Activated CD8-positive, alpha-beta memory T cell treated with anti-CD3 and anti-CD28 coated beads for 1 hour (primary cell): ENCODE measurements around the gene GPER1.
"Not testable (repeated sequence)": the region's sequence is repeated elsewhere in the genome, so short reads cannot be mapped to it uniquely, and the experiment has no call there.

ENCODE experiments used
- DNase-seq, 2 donors: peaks; one replicate each; pipeline ENCODE4 v3.0.0-alpha.2; 2020; ENCODE audit warnings: low read depth in 1 of 2; ENCODE audit errors: extremely low read depth in 1 of 2

Gene GPER1

DNA sequence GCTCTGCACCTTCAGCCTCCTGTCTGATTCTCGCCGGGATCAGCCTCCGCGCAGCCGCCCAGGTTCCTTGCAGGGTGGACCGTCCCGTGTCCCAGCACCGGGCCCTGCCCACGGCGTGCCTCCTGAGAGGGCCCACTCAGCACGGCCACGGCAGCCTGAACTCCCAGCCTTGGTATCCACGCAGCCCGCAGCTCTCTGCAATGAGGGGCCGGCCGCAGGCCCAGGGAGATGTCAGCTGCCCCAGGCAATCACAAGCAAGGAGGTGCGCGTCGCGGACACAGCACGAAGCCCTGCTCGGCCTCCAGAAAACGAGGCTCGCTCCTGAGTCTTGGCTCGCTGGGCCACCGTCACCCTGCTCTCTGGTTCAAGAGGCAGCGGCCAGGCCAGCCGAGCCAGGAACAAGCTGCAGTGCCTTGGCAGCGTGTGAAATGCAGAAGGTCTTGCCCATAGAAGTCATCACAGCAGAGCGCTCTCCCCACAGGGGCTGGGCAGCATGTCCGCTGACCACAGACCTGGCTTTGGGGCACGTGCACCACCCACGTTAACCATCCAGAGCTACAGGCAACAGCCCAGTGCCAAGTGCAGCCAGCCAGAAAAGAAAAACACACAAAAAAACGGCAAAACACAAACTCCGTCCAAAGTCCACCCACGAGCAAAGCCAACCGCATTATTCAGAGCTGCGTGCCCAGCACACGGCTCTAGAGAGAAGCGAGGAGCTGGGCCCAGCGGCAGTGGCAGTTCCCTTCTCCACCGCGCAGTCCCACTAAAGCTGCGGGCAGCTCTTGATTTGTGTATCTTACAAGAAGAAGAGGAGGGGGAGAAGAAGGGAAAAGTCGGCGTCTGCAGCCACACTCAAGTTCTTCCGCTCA is 13.9 kb downstream of the GPER1 start:
- DNase-seq = no peak

DNA sequence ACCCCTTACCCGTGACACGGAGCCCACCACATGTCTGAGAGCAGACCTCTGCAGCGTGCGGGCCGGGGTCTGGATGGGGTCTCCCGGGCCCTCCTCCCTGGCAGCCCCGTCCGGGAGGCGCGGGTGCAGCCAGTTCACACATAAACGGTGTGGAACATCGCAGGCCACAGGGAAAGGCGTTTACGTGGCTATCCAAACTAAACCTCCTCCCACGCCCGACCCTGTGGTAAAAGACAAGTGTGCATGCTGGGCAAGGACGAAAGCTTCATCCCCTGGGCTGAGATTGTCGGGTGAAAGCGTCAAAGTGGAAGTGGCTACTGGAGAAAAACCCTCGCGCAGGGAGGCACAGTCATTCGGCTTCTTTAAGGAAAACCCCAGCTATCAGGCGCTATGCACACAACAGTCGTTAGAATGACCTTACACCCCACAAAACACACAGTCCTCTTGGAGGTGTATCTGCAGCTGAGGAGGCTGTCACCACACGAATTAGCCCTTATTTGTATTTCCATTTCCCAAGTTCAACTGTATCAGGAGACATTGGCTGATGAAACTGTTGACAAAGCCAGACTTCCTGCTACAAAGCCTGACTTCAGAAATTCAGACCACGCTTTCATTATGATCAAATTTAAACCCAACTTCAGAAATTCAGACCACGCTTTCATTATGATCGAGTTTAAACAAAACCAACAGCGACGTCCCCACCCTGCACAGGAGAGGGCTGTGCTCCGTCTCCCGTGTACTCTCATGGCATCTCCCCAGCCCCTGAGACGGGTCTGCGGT is 15.3 kb downstream of the GPER1 start:
- no peak for DNase-seq

DNA sequence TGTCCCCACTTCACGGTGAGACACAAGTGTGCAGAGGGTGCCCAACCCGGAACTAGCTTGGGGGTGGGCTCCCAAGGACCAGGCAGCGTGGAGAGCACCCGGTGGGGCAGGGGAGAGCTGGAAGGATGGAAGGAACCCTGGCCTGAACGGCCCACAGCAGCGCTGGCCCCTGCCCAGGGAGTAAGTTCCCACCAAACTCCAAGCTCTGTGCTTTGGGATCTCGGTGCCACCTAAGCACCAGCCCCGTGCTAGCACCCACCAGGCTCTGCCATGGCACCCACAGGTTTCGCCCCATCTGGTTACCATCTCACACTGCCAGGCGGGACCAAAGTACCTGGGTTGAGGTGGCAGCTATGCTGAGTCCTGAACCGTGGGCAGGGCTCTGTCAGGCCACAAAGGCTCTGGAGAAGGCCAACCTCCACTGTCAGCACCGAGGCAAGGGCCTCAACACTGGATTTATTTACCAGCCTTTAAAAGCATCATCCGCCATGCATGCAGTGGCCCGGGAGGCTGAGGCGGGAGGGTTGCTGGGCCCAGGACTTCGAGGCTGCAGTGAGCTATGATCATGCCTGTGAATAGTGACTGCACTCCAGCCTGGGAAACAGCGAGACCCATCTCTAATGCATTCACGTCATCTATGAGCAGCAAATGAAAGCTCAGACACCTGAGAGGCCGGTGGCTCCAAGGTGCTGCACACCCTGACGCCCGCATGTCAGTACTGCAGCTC is 16.0 kb downstream of the GPER1 start:
- DNase-seq = no peak

DNA sequence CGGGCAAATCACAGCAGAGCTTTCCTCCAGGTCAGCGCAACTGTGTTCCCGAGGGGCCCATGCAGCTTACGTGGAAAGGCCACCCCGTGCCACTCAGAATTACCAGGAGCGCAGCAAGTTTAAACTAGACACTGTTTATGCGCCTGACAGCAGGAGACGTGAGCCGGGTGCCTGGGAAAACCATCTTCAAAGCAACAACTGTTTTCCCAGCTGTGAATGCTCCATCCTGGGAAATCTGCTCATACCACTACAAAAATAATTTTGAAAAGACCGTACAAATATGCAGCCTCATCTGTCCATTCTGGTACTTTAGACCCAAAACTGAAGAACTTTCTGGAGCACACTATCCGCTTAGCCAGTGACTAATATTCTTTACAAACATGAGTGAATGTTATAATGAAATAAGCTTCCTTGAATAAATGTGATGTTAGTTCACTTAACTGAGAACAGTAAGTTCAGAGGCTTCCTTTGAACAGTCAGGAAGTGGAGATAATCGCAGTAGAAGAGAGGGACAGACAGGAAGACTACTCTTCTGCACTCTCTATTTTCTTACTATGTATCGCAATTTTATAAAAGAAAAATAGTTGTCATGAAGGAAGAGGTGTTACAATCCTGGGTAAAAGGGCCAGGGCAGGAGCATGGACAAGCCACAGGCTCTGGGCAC is 16.7 kb downstream of the GPER1 start:
- DNase-seq = no peak

DNA sequence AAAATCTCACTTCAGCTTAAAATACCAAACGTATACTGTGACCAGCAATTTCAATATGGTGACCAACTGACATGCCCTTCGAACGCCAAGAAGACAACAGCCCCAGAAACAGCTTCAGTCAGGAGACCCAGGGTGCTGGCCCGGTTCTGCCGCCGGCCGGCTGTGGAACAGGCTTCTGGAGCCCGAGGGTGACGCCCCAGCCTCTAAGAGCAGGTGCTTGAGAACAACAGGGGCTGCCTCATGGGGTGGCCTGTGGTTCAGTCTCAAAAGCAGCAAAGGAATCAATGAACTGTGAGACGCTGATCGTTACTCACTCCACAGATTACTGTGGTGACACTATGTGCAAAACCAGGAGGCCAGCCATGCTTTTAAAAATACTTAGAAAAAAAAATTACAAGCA is 17.3 kb downstream of the GPER1 start:
- DNase-seq = no peak

DNA sequence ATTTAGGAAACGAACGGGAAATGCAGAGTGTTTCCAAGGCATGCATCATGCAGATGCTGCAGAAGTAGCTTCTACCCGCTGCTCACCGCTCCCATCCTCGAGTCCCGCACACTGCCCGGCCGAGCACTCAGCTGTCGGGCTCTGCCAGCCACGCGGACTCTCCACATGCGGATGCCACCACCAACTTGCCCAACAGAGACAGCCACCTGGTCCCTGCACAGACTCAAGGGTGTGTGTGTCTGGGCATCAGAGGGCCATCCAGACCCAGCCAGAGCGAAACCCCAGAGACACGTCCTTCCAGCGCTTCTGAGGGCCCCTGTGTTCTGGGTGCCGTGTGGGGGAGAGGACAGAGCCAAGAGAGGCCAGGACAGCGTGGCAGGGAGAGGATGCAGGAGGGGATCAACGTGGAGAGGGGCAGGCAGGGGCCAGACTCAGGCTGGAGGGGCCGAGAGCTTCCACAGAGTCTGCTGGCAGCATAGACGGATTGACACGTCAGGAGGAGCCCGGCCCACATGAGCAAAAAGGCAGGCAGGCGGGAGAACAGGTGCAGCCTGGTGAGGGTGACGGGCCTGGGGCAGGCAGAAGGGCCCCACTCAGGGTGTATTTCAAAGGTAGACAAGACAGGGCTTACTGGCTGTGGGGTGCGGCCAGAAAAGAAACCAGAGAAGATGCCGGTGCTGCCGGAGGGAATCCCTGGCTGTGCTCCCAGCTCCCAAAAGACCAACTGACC is 18.3 kb downstream of the GPER1 start:
- no peak for DNase-seq

DNA sequence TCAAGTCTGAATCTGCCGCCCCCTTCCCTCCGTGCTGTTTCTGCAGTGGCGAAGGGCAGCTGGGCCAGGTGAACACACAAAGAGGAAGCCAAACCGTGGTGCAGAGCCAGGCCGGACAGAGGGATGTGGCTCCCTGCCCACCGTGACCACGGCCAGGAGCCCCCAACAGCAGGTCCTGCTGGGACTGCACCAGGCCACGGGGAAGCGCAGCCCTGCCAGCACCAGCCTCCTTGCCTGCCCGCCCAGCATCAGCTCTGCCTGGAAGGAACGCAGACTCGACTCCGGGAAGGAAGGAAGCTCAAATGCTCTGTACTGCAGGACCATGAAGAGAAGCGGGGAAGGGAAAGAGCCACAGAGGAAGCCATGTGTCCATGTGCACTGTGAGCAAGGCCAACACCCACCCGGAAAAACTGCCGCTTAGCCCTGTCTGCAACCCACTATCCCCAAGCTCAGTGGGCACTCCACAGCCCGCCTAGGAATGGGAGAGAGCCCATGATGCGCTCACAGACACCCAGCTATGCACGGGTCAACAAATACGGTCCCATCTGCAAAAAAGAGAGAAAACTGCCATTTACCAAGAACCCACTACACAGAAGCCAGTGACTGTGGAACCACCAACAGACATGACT is 19.0 kb downstream of the GPER1 start:
- no peak for DNase-seq

DNA sequence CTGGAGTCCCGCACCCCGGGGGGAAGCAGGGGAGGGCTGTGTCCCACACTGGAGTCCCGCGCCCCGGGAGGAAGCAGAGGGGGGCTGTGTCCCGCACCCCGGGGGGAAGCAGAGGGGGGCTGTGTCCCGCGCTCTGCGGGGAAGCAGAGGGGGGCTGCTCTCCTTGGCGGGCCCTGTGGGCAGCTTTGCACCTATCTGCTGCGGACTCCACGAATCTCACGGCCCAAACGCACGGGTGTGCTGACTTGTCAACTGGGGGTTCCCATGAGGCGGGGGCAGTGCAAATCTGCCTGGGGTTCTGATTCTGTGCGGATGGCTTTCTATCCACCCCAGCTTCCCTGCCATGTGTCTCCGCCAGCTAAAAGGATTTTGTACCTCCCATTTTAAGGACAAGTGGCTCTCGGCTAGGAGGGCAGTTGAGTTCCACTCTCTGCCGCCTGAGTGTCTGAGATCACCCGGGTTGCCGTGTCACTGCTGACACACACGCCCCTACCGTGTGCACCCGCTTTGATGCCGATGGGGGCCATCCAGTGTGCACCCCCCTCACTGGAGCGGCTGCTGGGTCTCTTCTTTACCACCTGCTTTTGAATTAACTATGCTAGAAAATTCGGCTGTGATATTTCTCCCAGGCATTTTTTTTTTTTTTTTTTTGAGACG is 20.5 kb downstream of the GPER1 start:
- DNase-seq = no peak

DNA sequence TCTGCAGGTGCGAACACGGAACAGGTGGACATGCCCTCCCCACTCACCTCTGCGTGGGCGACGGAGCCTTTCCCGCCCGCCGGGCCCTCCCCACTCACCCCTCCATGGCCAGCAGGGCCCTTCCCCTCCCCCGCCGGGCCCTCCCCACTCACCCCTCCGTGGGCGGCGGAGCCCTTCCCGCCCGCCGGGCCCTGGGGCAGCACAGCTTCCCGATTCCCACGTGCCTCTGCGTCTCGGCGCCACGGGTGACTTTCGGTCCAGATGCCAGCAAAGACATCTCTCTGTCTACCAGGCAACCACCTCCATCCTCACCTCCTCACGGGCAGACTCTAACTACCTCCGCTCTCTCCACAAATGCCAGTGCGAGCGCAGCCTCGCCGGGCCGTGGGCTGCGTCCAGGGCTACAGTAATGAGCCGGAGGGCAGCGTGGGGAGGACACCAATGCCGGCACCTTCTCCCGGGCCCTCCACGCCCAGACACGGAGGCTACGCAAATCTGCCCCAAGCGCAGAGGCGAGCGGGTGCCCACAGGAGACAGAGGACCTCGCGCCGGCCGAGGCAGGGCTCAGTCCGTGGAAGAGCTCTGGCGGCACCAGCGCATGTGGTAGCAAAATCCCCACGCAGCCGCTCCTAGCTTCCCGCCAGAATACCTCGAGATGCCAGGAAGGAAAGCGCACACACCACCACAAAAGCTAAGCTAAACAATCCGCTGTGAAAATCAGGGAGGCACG is 21.8 kb downstream of the GPER1 start:
- DNase-seq = no peak

DNA sequence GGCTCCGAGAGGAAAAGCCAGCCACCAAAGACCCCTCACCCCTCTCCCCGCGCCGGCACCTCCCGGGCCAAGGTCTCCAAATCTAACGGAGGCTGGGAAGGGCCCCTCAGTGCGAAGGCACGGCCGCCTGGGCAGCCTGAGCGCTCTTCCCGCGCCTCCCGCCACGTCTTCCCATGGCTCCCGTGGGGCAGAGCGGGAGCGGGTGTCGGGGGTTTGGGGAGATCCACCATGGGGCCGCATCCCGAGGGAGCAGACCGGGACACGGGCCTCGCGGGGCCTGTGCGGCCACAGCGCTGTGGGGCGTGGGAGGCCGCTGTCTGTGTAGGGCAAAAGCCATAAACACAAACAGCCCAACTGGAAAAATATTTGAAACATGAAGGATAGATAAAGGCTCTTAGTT is 22.4 kb downstream of the GPER1 start:
- DNase-seq = no peak

DNA sequence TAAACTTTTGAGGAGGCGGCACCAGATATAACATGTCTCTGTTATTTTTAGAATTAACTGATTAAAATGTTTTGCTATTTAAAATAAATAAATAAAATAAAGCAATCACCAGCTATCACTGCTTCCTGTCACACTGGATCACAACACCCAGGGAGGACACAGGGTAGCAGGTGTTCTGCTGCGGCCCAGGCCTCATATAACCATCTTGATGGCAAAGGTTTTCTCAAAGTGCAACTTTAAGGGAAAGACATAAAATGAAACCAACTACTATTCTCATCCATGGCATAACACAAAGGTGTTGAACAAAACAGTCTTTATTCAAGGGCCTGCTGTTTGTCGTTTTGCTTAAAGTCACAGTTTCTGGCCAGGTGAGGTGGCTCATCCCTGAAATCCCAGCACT is 23.2 kb downstream of the GPER1 start:
- DNase-seq = no peak

DNA sequence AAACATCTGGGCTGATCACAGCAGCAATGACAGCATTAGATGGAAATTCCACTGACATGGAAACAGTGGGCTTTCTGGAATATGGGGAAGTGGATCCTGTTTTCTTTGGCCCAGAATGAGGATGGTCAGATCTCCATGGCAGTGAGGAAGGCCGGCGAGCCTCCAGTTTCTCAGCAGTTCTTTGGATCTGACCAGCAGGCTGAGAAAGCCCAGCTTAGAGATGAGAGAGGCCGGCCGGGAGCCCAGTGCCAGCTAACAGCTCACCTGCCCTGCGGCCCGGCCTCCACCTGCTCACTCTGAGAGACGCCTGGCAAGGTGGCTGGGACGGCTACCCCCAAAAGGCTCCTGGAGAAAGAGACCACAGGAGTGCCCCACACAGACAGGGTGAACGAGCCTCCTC is 24.2 kb downstream of the GPER1 start:
- no peak for DNase-seq

DNA sequence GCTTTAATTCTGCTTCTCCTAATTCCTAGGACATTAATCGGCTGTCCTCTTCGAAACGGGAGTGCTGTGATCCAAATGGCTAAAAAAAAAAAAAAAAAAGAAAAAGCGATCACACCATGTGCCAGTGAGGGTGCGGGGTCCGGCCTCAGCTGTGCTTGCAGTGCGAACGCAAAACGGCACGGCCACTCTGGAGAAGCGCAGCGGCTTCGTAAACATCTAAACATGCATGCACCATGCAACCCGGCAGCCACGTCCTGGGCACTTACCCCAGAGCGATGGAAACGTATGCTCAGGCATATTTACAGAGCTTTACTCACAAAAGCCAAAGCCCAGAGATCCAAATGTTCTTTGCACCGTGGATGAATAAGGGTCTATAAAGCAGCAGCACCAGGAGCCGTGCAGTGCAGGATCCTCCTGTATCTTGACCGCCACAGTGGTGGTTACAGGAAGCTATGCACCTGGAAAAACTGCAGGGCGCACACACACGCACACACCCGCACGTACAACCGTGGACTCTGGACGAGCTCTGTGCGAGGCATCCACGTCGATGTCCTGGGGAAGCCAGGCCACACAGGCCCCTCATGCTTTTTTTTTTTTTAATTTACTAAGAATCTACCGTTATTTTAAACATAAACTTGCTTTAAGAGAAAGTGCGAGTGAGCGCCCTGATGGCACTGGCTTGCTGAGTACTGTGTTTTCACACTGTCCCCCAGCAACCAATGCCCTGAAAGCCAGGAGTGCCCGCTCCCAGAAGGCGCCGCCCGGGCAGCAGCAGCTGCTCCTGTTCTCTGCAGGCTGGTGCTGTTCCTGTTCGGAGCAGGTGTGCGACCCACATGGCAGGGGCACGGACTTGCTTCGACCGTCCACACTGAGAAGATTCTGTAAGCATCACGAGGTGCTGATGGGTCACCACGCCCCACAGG is 25.0 kb downstream of the GPER1 start:
- no peak for DNase-seq

DNA sequence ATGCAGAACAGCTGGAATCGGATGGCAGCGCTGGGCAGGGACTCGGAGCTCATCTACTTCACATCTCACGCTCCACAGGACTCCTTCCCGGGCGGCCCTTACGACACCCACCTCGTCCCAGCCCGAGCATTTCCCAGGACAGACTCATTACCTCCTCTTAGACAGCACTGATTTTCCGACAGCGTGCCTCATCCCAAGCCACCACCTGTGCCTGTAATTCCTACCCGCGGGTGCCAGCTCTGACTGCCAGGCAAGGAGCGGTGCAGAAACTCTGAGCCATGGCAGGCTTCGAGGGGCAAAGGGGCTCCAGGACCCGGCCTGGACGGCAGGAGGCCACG is 25.6 kb downstream of the GPER1 start:
- no peak for DNase-seq

DNA sequence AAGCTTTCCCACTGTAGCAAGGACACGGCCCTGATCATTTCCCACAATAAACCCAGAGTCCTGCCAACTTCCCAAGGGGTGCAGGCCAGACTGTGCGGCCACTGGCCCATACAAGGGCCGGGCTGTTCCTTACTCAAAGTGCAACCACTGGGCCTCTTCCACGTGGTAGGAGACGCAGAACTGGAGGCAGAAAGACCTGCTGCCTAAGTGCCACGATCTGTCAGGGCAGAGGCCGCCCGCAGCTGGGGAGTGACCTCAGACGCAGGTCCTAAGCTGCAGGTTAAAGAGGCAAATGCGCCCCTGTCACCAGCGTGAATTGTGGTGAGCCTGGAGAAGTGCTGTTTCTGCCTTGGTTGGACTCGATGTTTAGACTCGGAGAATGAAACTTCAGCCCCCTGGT is 26.2 kb downstream of the GPER1 start:
- DNase-seq = no peak

DNA sequence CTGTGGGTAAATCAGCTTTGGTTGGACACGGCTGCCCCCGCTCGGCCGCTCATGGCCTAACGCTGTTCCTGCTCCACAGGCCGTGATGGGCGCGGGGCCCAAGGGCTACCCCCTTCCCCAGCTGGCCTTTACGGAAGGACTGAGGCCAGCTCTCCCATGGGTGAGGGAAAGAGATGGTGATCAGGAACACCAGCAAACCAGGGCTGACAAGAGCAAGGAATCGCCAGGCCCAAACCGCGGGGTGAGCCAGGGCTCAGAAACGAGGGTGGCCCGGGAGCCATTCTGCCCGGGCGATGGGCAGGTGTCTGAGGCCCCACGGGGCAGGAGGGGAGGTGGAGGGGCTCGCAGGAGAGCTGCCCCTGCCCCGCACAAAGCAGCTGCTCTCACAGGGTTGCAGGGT is 26.6 kb downstream of the GPER1 start:
- no peak for DNase-seq

DNA sequence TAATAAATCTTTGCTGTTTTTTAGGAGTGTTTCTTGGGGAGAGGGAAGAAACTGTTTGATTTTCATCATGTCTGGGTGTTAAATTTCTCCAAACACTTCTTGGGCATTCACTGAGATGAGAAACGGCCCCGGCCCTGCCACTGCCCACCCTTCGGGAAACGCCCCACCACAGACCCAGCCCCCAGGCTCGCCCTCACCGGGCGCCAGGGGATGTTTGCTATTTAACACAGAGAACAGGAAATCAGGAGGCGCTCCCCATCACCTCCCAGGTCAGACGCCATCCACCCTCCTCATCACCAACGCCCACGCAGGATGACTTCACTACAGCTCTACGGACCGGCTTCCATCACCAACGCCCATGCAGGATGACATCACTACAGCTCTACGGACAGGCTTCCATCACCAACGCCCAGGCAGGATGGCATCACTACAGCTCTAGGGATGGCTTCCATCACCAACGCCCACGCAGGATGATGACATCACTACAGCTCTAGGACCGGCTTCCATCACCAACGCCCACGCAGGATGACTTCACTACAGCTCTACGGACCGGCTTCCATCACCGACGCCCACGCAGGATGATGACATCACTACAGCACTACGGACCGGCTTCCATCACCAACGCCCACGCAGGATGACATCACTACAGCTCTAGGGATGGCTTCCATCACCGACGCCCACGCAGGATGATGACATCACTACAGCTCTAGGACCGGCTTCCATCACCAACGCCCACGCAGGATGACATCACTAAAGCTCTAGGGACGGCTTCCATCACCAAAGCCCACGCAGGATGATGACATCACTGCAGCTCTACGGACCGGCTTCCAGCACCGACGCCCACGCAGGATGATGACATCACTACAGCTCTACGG is 27.5 kb downstream of the GPER1 start:
- DNase-seq = not testable (repeated sequence)
